GM12874 (cell line): ENCODE data around the gene SLC19A1.

Experiments used
- TF ChIP-seq, protein P1 (sequence below): IDR thresholded peaks from 2 replicates; pipeline ENCODE4 v1.5.1; 2011; ENCODE audit warnings: low read depth, mild to moderate bottlenecking, control low read depth, low read length, moderate library complexity; ENCODE audit not compliant: insufficient read depth

Gene SLC19A1

DNA sequence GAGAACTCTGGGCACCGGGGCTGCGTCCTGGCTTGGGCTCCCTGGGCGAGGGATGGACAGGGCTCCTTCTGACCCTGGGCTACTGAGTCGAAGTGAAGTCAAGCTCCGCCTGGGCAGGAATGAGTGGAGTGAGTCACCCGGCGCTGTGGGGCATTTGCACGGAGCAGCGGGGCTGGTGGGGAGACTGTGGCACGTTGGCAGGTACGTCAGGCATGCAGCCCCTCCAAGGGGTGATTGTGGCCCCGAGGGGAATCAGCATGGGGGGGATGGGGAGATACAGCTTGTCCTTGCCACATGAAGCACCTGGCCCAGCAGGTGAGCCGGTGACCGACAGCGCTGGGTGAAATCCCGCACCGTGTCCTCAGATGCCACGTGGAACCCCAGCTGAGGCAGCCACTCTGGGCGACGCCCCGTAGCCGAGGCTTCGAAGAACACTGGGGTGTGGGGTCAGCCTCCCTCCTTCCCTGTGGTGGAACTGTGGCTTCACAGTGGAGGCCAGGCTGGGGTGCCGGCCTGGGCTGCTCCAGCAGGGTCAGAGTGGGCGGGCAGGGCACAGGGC, 74.9 kb downstream of the SLC19A1 start:
- TF ChIP-seq, protein P1, sequence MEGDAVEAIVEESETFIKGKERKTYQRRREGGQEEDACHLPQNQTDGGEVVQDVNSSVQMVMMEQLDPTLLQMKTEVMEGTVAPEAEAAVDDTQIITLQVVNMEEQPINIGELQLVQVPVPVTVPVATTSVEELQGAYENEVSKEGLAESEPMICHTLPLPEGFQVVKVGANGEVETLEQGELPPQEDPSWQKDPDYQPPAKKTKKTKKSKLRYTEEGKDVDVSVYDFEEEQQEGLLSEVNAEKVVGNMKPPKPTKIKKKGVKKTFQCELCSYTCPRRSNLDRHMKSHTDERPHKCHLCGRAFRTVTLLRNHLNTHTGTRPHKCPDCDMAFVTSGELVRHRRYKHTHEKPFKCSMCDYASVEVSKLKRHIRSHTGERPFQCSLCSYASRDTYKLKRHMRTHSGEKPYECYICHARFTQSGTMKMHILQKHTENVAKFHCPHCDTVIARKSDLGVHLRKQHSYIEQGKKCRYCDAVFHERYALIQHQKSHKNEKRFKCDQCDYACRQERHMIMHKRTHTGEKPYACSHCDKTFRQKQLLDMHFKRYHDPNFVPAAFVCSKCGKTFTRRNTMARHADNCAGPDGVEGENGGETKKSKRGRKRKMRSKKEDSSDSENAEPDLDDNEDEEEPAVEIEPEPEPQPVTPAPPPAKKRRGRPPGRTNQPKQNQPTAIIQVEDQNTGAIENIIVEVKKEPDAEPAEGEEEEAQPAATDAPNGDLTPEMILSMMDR, result no peak

DNA sequence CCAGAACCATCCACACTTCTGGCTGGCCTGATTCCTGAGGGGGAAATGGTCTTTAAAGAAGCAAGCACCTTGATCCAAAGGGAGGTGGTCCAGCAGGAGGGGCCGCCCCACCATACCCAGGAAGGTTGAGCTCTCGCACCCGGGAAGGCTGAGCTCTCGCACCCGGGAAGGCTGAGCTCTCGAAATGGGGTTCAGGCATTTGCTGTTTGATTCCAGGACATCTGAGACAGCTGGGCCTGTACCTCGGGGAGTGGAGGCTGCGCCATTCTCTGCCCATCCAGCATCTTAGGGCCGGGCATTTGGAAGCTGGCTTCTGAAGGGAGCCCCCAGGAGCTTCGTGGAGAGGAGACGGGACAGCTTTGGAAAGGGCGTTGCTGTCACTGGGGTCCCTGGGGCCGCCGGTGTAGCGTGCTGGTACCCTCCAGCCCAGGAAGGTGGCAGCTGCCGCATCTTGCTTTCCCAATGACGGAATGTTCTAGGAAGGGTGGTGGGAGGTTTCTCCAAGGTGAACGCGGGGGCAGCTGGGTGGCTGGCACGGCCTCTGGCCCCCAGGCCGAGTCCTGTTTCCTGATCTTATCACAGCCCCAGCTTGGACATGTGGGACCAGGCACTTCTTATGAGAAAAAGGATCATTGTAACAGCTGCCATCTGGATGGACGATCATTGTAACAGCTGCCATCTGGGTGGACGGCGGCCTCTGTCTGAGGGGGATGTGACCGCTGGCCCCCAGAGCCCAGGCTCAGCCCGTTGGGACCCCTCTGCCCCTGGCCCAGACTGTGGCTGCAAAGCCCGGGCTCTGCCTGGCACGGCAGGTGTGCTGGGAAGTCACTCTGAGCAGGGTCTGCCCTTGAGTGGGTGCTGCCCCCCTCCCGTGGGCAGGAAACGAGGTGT, 75.7 kb downstream of the SLC19A1 start:
- TF ChIP-seq, protein P1, result no peak

DNA sequence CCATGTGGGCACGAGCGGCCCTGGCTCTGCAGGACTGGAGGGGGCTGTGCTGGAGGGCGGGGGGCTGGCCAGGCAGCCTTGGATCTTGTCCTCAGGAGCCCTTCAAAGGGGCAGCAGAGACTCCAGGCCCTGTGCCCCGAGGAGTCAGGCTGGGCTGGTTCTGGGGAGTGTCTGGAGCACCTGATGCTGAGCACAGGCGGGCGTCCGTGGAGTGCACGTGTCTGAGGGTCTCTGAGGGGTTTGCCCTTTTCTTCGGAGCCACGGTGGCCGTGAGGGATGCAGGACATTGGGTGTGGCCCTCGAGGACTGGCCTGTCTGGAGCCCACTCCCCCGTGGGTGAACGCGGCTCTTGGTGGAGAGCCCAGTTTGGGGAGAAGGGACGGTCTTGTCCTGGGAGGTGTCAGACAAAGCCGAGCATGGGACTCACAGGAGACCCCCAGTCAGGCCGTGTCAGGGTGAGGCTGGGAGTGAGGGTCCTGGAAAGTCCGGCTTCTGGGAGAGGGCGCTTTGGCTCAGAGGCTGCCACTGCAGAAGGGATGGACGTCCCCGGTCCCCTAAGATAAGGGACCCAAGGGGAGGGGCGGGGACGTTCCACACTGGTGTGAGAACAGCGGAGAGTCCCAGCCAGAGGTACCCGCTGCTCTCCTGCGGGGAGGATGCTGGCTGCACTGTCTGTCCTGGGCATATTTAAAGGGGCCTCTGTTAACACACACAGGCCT, 76.5 kb downstream of the SLC19A1 start:
- TF ChIP-seq, protein P1, result no peak

- TF ChIP-seq, protein P1, result no peak
Measured at GRCh38 chr21:45465105-45465504, 77.1 kb downstream of the SLC19A1 start.

- TF ChIP-seq, protein P1, result no peak
Measured at GRCh38 chr21:45464309-45464708, 77.9 kb downstream of the SLC19A1 start.

DNA sequence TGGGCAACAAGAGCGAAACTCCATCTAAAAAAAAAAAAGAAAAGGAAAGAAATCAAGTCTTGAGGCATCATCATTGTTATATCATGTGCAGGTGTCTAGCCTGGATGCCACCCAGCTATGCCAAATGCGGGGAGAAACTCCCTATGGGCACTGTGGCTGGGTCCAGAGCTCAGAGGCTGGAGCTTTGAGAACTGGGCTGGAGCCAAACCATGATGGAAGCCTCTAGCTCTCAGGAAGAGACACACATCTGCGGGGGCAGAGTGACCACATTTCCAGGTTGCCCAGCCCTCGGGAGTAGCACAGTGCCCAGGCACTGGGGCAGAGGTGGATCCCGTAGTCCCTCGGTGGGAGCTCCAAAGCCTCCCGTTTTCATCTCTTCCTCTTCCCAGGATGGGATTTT, 78.4 kb downstream of the SLC19A1 start:
- TF ChIP-seq, protein P1, result no peak

GRCh38 chr21:45461806-45462341, 80.4 kb downstream of the SLC19A1 start:
- TF ChIP-seq, protein P1, result no peak
